Ectodermal cell (in vitro differentiated cells): ENCODE results near the gene STAT5B.
"Not testable (repeated sequence)": the region's sequence is repeated elsewhere in the genome, so short reads cannot be mapped to it uniquely, and the experiment has no call there.

Experiments used
- H3K27ac ChIP-seq: 2 replicates; pipeline ENCODE4 v1.7.0; 2013; ENCODE audit warnings: mild to moderate bottlenecking, low read depth, low read length; ENCODE audit not compliant: insufficient read depth, poor library complexity, severe bottlenecking
- H3K27me3 ChIP-seq: 2 replicates; pipeline ENCODE4 v1.7.0; 2013; ENCODE audit warnings: mild to moderate bottlenecking, low read length; ENCODE audit not compliant: insufficient read depth, control insufficient read depth, poor library complexity, severe bottlenecking
- H3K36me3 ChIP-seq: one replicate; pipeline ENCODE4 v1.7.0; 2013; ENCODE audit warnings: low read length; ENCODE audit not compliant: control insufficient read depth, insufficient read depth
- H3K4me1 ChIP-seq: one replicate; pipeline ENCODE4 v1.7.0; 2013; ENCODE audit warnings: low read length; ENCODE audit not compliant: control insufficient read depth, insufficient read depth
- H3K4me3 ChIP-seq: 2 replicates; pipeline ENCODE4 v1.7.0; 2013; ENCODE audit warnings: low read depth, low read length, control low read depth; ENCODE audit not compliant: insufficient read depth
- H3K9me3 ChIP-seq: 2 replicates; pipeline ENCODE4 v1.7.0; 2013; ENCODE audit warnings: mild to moderate bottlenecking, low read length, moderate library complexity; ENCODE audit not compliant: control insufficient read depth
- WGBS, 2 experiments: methylation state at CpG; one replicate each; pipeline ENCODE4 v1.1.7; 2013; ENCODE audit warnings: missing lambda C conversion rate in 2 of 2; 5-methylcytosine and 5-hydroxymethylcytosine counted together

The STAT5B gene

DNA sequence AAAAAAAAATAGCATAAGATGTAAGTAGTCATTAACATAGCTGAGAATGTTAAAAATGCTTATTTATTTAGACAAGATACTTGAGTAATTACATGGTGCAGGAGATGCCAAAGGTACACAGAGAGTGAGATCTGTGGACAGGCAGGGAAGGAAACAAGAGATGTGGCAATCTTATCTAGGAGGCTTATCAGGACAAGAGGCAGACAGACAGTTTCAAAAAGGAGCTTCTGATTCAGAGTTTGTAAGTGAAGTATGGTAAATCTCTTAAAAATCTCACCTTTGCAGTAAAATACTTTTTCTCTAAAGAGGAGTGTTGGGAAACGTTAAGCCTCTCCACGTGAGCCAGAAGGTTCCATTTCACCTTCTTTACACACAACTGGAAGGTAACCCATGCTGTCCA lies 62.0 kb downstream of the STAT5B start:
- WGBS, 2 experiments, result 96 to 100% methylated on average over 2 of the region's 2 CpGs
- Histone ChIP-seq H3K9me3 (no peaks in the 10 kb centered on the region), H3K27me3 (no peaks in the 10 kb centered on the region), H3K4me1 (no peaks in the 10 kb centered on the region), H3K27ac (no peak overlapping the region), H3K4me3 (no peak overlapping the region), H3K36me3 (peaks cover 57% of the 10 kb centered on the region)

GRCh38 chr17:42212382-42212781 lies 63.8 kb downstream of the STAT5B start:
- Histone ChIP-seq H3K27me3 (no peaks in the 10 kb centered on the region), H3K27ac (no peak overlapping the region), H3K36me3 (peaks cover 56% of the 10 kb centered on the region), H3K4me1 (no peaks in the 10 kb centered on the region), H3K9me3 (no peaks in the 10 kb centered on the region), H3K4me3 (no peak overlapping the region)
- WGBS, 2 experiments, result 94 to 97% methylated on average over 7 of the region's 7 CpGs

- not testable (repeated sequence) for H3K27me3 ChIP-seq, H3K9me3 ChIP-seq, H3K4me3 ChIP-seq, H3K27ac ChIP-seq, H3K4me1 ChIP-seq
- WGBS, 2 experiments, result 94 to 95% methylated on average over 6 to 9 of the region's 9 CpGs
- peaks cover 59% of the 10 kb centered on the region for H3K36me3 ChIP-seq
These were observed 64.3 kb downstream of the STAT5B start for GRCh38 chr17:42211921-42212341.

DNA sequence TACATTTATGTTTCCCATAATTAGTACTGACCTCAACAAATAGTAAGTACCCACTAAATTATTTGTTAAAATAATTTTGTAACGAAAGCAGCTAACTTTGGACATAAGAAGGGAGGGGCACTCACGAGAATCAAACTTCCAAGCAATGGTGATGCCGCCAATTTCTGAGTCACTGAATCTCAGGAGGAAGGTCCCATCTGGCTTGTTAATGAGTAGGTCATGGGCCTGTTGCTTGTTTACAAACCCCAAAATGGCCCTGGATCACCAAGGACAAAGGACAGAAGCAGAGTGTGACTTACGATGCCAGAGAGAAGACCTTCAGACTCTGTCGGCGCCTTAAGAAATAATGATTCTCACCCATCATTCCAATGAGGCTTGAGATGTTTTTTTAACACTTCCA lies 66.1 kb downstream of the STAT5B start:
- no peaks in the 10 kb centered on the region for H3K9me3 ChIP-seq
- no peaks in the 10 kb centered on the region for H3K27me3 ChIP-seq
- WGBS, 2 experiments, result 96 to 98% methylated on average over 6 of the region's 6 CpGs
- no peak overlapping the region for H3K4me3 ChIP-seq
- H3K36me3 ChIP-seq, result peaks cover 71% of the 10 kb centered on the region
- no peak overlapping the region for H3K27ac ChIP-seq
- no peaks in the 10 kb centered on the region for H3K4me1 ChIP-seq

GRCh38 chr17:42206153-42206612 lies 70.0 kb downstream of the STAT5B start:
- not testable (repeated sequence) for H3K27ac ChIP-seq, H3K9me3 ChIP-seq, H3K4me1 ChIP-seq, H3K4me3 ChIP-seq, H3K27me3 ChIP-seq
- H3K36me3 ChIP-seq, result peaks cover 60% of the 10 kb centered on the region
- 90 to 97% methylated on average over 6 to 8 of the region's 8 CpGs for WGBS, 2 experiments

DNA sequence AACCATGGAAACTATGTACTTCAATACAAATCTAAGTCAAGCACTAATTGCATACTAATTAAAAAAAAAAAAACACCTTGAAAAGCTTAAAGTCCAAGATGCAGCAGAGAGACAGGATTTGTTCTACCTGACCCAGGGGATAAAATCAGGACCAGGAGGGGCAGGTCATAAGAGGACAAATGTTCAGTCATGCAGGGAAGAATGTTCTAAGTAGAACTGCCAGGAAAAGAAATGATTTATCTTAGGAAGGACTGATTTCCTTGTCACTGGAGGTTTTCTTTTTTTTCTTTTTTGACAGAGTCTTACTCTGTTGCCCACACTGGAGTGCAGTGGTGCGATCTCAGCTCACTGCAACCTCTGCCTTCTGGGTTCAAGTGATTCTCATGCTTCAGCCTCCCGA lies 72.8 kb downstream of the STAT5B start:
- H3K9me3 ChIP-seq, result no peaks in the 10 kb centered on the region
- H3K4me1 ChIP-seq, result no peaks in the 10 kb centered on the region
- H3K27me3 ChIP-seq, result no peaks in the 10 kb centered on the region
- H3K36me3 ChIP-seq, result peaks cover 39% of the 10 kb centered on the region
- H3K27ac ChIP-seq, result no peak overlapping the region
- H3K4me3 ChIP-seq, result no peak overlapping the region
- 90 to 97% methylated on average over 2 of the region's 2 CpGs for WGBS, 2 experiments

GRCh38 chr17:42202696-42203095 lies 73.5 kb downstream of the STAT5B start:
- H3K27me3 ChIP-seq, result no peaks in the 10 kb centered on the region
- no peak overlapping the region for H3K27ac ChIP-seq
- no peaks in the 10 kb centered on the region for H3K4me1 ChIP-seq
- no peak overlapping the region for H3K4me3 ChIP-seq
- WGBS, 2 experiments, result 97 to 99% methylated on average over 5 of the region's 5 CpGs
- H3K36me3 ChIP-seq, result peaks cover 39% of the 10 kb centered on the region
- H3K9me3 ChIP-seq, result no peaks in the 10 kb centered on the region

DNA sequence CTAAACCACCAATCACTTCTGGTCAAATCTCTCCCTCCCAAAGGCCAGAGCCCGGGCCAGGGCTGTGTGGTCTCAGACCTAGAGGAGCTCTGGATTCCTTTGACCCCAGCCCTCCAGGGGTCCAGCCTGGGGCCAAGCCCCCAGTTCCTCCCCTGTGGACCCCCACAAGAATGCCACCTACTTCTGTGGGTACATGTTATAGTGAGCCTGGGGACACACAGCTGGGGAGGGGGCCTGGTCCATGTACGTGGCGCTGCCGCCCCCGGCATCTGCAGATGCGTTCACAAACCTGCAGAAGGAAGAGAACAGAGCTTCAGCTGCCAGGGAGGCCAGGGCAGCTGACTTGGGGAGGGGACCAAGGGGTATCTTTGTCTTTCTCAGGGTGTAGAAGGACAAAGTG lies 74.0 kb downstream of the STAT5B start:
- Histone ChIP-seq H3K27me3 (no peaks in the 10 kb centered on the region), H3K4me3 (no peak overlapping the region), H3K4me1 (no peaks in the 10 kb centered on the region), H3K27ac (no peak overlapping the region), H3K9me3 (no peaks in the 10 kb centered on the region), H3K36me3 (peaks cover 36% of the 10 kb centered on the region)
- 96 to 98% methylated on average over 6 of the region's 6 CpGs for WGBS, 2 experiments

GRCh38 chr17:42201458-42201772 lies 74.8 kb downstream of the STAT5B start:
- H3K27ac ChIP-seq, result no peak overlapping the region
- no peaks in the 10 kb centered on the region for H3K9me3 ChIP-seq
- H3K4me1 ChIP-seq, result no peaks in the 10 kb centered on the region
- H3K4me3 ChIP-seq, result no peak overlapping the region
- WGBS, 2 experiments, result 96% methylated on average over 10 of the region's 10 CpGs
- H3K27me3 ChIP-seq, result no peaks in the 10 kb centered on the region
- H3K36me3 ChIP-seq, result peaks cover 30% of the 10 kb centered on the region

GRCh38 chr17:42200706-42201457 lies 75.3 kb downstream of the STAT5B start:
- WGBS, 2 experiments, result 94 to 96% methylated on average over 14 of the region's 14 CpGs
- H3K27ac ChIP-seq, result no peak overlapping the region
- no peaks in the 10 kb centered on the region for H3K27me3 ChIP-seq
- peaks cover 27% of the 10 kb centered on the region for H3K36me3 ChIP-seq
- no peak overlapping the region for H3K4me3 ChIP-seq
- H3K4me1 ChIP-seq, result no peaks in the 10 kb centered on the region
- no peaks in the 10 kb centered on the region for H3K9me3 ChIP-seq
